HTERT RPE-1 (cell line): ENCODE results near the gene KLK8.

Experiments used
- in situ Hi-C: fragments of 300-500 bp; cut with MboI; formaldehyde crosslinking; loops from 4 replicates; pipeline ENCODE4 v1.14.3; 2020; ENCODE audit warnings: low sequenced_read_pairs

The KLK8 gene

GRCh38 chr19:51001515-51001914 is at the start of gene KLK8:
KLK8 (minus strand) TSS chr19:51001604; CDS start chr19:51001167, 437 bp downstream.
- in situ Hi-C loops = no loop called here

DNA sequence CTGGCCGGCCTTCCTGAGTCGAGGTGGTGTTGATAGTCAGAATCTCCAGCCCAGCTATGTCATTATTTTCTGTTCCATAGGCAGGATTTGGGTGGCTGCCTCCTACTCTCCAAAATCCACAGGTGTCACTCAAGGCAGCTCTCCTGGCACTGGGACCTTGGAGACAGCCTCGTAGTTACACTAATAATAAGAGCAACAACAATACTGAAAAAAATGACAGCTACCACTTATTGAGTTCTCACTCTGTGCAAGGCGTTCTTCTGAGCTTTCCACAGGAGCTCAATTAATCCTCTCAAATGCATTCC is 45.6 kb upstream of the KLK8 start:
- in situ Hi-C loops = no loop called here

DNA sequence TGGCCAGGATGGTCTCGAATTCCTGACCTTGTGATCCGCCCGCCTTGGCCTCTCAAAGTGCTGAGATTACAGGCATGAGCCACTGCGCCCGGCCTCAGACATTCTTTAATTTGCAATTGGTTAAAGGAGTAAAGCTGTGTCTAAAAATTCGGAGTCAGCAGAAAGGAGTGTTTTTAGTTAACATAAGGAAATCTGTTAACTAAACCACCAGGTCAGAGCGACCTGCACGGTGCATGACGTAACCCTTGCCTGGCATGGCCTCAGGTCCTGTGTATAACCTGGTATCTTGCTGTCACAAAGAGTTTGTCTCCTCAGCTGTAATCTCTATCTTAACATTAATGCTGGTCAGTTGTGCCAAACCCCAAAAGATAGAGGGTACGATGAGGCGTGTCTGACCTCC is 42.9 kb upstream of the KLK8 start:
- in situ Hi-C loops = no loop called here

- in situ Hi-C loops = no loop called here
Measured at GRCh38 chr19:51043497-51043896, 42.1 kb upstream of the KLK8 start.

DNA sequence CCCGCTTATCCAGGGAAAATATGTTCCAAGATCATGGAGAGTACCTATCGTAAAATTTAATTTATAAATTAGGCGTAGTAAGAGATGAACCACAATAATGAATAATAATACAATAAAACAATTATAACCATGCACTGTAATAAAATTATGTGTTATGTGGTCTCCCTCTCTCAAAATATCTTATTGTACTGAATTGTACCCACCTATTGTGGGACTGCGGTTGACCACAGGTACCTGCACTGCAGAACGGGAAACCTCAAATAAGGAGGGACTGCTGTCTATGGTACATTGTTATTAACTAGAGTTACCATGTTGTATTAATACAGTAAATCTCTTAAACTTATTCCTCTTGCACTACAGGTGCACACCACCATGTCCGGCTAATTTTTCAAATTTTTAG is 38.7 kb upstream of the KLK8 start:
- in situ Hi-C loops = no loop called here

- in situ Hi-C loops = no loop called here
Measured at GRCh38 chr19:51036519-51036918, 35.1 kb upstream of the KLK8 start.

- in situ Hi-C loops = no loop called here
Measured at GRCh38 chr19:51034704-51035103, 33.3 kb upstream of the KLK8 start, which contains the start of gene KLK12. KLK12 (minus strand) TSS chr19:51035002; CDS start chr19:51034621, 381 bp downstream.

GRCh38 chr19:51031880-51032225 is 30.4 kb upstream of the KLK8 start:
- in situ Hi-C loops = no loop called here

DNA sequence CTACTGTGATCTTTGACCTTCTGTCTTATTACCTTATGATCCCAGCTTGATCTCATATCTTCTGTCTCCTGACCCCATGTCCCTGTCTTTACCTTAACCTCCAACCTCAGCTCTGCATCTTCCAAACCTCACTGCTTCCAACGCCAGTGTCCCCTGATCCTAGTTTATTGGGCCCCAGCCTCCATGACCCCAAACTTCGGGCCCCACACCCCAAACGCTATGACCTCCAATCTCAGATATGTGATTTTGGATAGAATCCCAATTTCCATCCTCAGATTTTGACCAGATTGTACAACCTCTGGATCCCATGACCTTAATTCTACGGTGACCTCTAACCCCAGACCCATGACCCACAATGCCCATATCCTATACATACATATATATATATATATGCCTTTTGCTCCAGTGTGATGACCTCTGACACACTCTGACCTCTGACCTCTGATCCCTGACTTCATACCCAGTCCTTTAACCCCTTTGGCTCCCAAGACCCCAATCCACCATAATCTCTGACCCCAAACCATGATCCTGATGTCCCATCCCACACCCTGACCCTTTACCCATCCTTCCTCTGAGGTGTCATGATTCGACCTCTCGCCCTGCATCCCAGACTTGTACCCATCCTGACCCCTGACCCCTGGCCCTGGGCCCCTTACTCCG is 29.9 kb upstream of the KLK8 start:
- in situ Hi-C loops = no loop called here

DNA sequence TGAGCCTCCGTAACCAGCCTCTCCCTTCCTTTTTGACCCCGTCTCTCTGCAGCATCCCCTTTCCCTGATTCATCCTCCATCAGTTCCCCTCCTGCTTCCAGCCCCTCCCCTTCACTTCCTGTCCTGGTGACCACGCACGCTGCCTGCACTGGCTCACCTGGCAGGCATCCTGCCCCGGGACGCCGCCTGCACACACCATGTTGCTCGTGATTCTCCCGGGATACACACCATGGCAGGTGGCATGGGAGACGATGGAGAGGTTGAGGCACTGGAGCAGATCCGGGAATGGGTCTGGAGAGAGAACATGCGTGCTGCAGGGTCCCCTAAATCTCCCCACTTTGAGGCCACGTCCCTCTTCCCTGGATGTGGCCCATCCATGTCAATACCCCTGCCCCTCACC is 29.2 kb upstream of the KLK8 start:
- in situ Hi-C loops = no loop called here

DNA sequence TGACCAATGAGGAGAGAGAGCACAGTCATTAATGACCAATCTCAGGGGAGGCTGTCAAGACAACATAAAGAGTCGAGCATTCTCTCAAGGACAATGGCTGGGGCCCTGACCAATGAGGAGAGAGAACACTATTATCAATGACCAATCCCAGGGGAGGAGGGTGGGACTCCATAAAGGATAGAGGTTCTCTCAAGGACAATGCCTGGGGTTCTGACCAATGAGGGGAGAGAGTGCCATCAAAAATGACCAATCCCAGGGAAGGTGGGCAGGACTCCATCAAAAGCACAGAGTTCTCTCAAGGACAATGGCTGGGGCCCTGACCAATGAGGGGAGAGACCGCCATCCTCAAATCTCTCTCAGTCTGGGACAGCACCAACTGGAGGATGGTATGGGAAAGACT is 28.3 kb upstream of the KLK8 start:
- in situ Hi-C loops = no loop called here

GRCh38 chr19:51027873-51028272 is 26.5 kb upstream of the KLK8 start:
- in situ Hi-C loops = no loop called here

DNA sequence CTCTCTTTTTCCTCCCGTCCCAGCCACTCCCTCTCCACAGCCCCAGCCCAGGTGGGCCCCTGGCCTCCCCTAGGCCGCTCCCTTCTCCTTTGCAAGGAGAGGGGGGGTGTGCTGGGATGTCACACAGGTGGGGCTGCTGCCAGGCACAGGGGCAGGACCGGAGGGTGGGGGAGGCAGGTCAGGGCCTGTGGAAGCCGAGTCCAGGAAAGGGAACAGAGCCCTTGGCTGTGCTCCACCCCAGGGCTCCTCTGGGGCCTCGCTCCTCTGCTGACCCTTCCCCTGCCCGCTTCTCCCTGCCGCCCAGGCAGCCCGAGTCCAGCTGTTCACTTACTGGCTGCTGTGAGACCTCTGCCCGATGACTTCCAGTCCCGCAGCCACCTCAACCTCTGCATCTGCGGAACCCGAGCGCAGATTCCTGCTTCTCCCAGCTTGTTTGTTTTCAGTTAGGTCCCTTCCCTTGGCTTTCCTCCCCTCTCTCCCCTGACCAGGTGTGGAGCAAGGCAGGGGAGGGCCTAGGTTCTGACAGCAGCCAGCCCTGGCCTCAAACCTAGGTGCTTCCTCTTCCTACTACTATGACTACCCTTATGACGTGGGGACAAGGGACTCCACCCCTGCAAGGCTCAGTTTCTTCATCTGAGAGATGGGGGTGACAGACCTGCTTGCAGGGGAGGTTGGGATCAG is 25.9 kb upstream of the KLK8 start:
- in situ Hi-C loops = no loop called here

DNA sequence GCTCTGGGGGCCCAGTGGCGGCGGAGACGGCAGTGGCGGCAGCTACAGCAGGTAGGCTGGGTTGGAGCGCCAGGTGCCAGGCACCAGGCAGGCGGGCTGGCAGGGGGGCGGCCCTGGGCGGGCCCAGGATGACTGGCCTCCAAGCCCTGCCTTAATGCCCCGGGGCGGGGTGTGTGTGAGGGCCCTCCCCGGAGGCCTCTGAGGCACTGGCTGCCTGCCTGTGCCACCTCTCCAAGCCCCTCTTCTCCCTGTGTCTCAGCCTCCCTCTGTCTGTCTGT is 25.1 kb upstream of the KLK8 start, which contains the start of gene KLK11:
Gene KLK11, minus strand, starts transcription at position 63 of the 278 bp plus-strand sequence. CDS start 985 bp downstream, outside the sequence.
- in situ Hi-C loops = no loop called here

DNA sequence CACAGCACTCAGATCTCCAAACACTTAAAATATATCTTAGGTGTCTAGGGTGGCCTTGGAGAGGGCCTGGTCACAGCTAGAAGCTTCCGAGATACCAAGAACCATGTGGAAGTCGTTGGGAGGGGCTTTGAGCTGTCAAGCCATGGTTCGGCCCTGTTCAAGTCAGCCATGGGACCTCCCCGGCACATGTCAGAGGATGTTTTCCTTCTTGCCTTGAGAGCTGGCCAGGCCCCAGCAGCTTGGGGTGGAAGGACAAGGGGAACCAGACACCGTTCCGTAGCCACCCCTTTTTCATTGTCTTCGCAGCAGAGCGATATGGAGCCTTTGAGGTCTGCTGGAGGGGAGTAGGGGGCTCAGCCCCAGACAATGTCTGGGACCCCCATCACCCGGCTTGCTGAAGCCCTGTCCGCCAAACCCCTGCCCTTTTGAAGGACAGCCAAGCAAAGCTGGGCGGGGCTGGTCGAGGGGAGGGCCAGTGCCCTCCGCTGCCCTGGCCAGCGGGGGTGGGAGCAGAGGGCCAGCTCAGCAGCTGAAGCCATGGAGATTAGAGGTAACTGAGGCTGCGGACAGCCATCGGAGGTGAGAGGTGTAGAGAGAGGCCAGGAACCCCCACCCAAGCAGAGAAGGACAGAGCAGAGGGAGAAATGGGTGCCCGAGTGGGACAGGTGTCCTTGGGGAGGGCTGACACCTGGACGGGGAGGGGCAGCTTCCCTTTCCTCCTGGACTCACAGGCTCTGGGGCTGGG is 24.6 kb upstream of the KLK8 start:
- in situ Hi-C loops = no loop called here

DNA sequence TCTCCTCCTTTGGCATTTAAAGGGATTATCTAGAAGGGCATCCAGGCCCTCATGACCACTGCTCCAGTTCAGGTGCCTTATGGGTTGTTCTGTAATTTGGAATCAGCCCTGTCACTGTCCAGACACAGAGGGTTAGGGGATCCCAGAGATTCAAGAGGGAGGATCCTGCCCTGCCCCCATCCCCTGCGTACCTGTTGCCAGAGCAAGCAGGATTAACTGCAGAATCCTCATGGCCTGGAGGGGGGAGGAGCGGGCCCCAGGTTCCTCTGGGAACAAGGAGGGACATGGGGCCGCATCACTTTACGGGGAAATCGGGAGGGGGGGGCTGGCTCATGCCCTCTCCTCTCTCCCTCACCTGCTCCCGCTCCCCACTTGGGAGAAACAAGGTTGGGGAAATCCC is 24.0 kb upstream of the KLK8 start:
- in situ Hi-C loops = no loop called here

DNA sequence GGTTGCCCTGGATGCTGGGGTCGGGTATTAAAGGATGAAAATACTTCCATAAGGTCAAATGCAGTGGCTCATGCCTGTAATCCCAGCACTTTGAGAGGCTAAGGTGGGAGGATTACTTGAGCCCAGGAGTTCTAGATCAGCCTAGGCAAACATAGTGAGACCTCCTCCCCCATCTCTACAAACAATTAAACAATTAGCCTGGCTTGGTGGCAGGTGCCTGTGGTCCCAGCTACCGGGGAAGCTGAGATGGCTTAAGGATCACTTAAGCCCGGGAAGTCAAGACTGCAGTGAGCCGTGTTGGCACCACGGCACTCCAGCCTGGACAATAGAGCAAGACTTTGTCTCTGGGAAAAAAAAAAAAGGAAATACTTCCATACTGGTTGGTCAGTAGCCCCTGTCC is 23.5 kb upstream of the KLK8 start:
- in situ Hi-C loops = no loop called here

- in situ Hi-C loops = no loop called here
Measured at GRCh38 chr19:51023946-51024345, 22.5 kb upstream of the KLK8 start.

DNA sequence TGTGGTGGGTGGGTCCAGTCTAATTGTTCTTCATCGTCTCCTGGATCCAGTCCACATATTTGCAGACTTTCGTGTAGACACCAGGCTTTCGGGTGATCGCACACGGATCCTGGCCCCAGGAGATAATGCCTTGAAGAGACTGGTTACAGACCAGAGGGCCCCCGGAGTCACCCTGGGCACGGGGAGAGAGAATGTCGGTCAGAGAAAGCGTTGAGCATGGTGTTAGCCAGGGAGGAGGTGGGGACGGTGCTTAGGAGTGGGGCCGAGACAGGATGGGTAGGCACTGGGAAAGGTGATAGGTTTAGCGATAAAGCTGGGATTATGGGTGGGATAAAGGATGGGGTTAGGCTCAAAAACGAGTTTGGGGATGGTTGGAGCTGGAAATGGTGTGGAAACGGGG is 21.1 kb upstream of the KLK8 start:
- in situ Hi-C loops = no loop called here

GRCh38 chr19:51020988-51021651 is 19.7 kb upstream of the KLK8 start:
- in situ Hi-C loops = no loop called here

DNA sequence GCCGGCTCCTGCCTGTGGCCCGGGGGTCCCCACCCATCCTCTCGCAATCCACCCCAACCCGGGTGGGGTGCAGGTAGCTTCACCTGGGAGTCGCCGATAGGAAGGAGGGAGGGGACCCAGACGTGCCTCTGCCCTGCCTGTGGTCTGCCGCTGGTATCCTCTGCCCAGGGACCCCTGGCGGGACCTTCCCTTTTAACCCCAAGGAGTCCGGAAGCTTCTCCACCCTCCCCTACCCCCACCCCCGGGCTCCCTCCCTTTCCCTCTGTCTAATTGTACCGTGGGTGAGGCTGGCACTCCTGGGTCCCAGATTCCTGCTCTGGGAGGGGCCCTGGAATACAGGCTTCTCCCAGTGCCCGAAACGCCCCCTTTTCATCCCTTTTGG is 18.1 kb upstream of the KLK8 start, which contains the start of gene KLK10:
Gene KLK10, minus strand, starts transcription at position 166 of the 382 bp plus-strand sequence. CDS start 579 bp downstream, outside the sequence.
- in situ Hi-C loops = no loop called here
